Activated T-cell treated with anti-CD3 and anti-CD28 coated beads for 1 hour (primary cell): ENCODE data around the gene DCP2.

Experiments used
- DNase-seq: peaks from one replicate; pipeline ENCODE4 v3.0.0-alpha.2; 2020; ENCODE audit warnings: low read depth

Gene DCP2

DNA sequence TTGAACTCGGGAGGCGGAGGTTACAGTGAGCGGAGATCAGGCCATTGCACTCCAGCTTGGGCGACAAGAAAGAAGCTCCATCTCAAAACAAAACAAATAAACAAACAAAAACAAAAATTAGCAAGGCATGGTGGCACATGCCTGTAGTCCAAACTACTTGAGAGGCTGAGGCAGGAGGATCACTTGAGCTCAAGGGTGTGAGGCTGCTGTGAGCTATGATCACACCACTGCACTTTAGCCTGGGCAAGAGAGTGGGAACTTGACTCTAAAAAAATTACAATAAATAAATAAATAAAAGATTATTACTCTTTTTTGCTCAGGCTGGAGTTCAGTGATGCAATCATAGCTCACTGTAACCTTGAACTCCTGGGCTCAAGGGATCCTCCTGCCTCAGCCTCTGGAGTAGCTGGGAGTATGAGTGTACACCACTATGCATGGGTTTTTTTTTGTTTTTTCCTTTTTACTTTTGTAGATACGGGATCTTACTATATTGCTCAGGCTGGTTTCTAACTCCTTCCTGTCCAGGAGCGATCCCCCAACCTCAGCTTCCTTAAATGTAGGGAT, 9.0 kb upstream of the DCP2 start:
- DNase-seq, result no peak

DNA sequence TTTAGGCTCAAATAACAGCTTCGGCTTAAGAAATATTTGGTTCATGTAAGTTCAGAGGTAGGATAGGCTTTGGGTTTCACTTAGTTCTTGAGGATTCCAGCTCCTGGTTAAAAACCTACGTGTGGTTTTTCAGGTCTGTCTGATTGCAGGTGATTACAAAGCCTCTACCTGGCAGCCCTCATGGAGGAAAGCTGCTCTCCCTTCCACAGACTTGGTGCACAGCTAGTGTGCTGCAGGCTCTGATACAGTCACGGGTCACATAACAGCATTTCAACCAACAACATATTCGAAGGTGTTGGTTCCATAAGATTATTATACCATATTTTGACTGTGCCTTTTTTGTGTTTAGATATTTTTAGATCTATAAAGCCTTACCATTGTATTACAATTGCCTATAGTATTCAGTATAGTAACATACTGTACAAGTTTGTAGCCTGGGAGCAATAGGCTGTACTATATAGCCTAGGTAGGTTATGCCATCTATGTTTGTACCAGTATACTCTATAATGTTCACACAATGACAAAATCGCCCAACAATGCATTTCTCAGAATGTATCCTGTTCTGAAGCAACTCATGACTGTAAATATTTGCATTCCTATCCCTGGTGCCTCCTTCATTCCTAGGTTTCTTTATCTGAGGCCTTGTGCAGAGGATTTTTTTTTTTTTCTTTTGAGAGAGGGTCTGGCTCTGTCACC, 8.0 kb upstream of the DCP2 start:
- DNase-seq, result no peak

DNA sequence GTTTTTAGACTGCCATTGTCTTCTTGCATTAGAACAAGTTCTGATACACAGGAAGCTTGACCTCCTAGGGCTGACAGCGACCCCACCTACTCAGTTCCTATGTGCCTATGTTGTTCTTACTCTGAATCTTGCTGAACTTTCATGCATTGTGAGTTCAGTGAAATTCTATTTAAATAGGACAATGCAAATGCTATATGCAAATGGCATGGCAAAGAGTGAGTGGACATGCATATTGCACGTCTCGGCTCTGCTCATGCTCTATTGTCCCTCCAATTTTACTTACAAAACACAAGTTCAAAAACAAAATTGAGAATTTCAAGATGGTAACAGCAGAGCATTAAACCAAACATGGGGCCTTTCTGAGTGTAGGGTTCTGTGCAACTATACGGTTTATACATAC, 5.3 kb upstream of the DCP2 start:
- no peak for DNase-seq

DNA sequence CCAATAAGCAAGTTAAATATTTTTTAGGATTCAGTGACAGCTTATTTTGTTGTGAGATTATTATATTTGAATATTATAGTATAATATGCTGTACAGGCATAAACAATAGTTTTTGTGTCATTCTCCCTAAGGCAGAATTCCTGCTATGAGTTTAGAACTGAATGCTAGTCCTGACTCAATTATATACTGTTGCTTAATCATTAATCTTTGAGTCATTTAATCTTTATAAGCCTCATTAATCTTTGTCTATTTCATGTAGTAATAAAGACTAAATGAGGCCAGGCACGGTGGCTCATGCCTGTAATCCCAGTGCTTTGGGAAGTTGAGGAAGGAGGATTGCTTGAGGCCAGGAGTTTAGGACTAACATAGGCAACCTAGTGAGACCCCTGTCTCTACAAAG, 3.6 kb upstream of the DCP2 start:
- DNase-seq, result no peak

DNA sequence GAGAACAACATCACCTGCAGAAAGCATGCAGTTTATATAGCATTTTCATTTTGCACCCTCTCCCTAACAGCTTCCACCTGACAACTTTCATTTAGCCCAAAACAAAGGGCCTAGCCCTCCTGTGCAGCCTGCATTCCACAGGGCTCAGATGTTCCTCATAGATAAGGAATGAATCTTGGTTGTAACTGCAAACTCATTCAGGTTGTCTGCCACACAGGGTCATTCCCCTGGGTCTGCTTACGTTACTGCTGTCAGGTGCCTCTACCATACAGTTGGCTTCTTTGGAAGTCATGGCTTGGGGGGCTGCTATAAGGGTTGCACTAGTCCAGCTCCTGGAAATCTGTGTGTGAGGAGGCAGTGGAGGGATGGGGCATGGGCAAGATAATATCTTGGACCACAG, 2.7 kb upstream of the DCP2 start:
- DNase-seq, result no peak

DNA sequence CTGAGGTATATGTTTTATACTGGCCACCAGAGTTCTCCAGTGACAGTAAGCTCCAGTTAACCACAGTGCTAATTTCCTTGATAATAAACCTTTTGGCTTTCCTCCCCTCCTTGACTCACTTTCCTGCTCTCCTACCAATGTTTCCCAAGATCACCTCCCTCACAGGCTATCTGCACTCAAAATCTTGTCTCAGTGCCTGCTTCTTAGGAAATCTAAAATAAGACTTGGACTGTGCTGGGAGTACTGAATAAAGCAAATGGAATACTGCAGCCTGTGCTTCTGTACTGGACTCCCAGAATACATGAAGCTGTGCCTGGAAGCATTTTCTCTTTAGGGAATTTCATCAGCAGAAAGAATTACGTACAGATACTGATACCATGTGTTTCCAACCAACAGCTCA, 1.7 kb upstream of the DCP2 start:
- DNase-seq, result no peak

DNA sequence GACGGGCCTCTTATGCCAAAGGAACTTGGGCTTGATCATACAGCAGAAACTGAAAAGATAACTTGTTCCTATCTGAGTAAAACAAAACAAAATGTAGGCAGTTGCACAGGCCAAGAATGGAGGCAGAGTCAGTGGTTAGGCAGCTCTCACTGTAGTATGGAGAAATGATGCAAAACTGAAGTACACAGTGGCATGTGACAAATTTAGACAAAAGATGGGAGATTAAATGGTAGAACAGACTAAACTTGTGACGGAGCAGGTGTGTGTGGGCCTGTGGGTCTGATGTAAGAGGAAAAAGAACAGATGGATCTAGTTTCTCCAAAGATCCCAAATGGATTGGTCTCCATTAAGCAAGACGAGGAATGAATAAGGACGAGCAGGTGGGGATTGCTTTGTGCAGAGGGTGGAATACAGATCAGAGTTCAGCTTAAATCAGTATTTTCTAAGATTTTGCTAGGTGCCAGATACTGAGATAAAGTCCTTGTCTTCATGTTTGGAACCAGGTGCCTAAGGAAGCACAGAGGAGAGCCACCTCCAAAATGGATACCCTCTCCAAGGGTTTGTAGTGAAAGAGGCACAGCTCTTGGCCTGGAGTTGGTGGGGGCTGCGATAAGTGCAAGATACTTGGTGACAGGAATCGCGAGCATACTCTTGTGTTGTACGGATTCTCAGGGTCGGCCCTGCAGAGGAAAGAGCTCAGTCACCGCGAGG, 722 bp upstream of the DCP2 start:
- no peak for DNase-seq

DNA sequence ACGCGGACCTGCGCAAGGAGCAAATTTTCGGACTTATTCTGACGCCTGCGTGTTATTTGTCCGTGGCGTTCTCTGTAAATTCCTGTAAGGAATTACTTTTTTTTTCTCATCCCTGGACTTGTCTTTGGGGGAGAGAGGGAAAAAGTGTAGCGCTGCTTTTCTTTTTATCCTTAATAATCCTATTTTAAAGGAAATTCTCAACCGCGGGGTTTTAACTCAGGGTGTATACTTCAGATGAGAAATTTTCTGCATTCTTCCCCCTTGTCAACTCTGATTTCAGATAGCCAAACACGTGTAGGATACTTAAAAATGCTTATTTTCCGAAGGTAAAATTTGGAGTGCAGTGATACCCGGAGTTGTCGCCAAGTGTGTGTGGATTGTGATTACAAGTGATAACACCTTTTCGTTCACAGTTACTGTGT, 853 bp downstream of the DCP2 start:
- DNase-seq, result no peak

DNA sequence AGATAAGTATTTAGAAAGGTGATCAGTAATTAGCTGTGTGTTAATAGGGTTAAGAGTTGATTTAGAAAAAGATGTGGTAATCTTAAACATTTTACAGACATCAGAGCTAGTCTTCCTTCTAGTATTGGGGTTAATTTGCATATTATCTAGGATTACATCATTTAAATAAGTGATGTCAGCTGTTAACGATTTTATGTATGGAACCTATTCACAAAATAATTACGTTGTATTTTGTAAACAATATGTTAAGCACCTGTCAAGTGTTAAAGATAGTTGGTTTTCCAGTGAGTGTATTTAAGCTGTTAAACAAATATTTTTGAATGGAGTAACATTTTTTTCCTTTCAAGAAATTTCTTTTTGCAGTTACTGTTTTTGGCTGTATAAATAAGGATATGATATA, 2.2 kb downstream of the DCP2 start:
- DNase-seq, result no peak

DNA sequence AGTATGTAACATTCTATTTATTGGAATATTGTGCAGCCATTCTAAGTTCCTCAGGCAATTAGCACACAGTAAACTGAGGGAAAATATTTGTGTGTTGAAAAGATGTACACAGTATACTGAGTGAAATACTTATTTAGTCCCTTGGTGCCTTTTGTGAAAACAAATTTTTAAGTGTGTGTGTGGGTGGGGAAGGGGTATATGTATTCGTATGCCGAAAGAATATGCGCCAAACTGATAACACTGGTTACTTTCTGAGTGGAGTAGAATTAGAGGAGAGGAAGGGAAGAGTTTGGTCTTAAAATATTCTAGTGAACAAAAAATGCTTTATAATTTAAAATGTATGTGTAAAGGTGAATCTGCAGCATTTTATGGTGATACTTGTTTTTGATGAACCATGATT, 3.1 kb downstream of the DCP2 start:
- DNase-seq, result no peak

DNA sequence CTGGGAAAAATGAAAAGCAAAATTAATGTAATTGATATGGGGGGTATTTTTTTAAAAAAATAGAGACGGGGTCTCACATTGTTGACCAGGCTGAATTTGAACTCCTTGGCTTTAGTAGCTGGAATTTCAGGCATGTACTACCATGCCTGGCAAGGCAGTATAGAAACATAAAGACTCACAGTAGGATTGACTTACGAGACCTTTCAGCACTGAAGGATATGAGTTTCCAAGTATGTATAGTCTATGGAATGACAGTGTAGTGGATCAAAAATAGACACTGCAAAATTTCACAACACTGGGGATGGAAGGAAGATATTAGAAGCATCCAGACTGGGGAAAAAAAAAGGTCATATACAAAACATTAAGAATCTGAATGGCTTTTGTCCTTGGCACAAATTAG, 6.8 kb downstream of the DCP2 start:
- no peak for DNase-seq

DNA sequence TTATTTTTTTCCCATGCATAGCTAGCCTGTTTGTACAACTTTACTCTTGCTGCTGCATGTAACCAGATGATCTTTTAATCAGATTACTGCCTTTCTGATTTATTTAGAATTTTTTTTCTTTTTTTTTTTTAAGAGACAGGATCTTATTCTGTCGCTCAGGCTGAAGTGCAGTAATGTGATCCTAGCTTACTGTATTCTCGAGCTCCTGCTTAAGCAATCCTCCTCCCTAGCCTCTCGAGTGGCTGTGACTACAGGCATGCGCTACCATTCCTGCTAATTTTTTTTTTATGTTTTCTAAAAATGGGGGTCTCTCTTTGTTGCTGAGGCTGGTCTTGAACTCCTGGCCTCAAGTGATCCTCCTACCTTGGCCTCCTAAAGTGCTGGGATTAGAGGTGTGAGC, 9.6 kb downstream of the DCP2 start:
- no peak for DNase-seq

DNA sequence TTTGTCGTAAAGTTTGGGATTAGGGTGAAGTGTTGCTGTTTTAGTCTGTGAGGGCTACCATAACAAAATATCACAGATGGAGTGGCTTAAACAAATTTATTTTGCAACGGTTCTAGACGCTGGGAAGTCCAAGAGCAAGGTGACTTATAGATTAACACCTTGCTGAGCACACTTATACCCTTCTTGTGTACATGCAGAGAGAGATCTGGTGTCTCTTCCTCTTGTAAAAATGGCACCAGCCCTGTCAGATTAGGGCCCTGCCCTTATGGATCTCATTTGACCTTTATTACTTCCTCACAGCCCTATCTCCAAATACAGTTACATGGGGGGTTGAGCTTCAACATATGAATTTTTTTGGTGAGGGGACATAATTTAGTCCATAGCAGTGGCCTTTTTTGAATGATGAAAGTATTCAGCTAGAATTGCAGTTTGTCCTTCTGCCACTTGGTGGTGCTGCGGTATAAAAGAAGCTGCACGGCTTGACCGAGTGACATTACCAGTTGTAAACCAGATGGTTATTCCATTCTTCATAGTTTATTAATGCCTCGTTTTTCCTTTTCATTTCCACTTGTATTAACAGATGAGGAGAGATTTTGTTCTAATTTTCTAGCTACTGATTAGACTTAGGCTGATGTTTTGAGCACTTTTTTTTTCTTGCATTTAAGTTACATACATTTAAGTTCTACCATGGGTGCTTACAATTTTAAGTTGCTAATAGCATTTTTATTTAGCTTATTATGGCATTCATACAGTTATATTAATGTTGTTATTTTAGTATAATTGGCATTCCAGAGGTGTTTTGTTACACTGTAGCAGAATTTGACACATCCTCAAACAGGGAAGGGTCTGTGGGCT, 19.4 kb downstream of the DCP2 start:
- peak; percentile 79 for DNase-seq

DNA sequence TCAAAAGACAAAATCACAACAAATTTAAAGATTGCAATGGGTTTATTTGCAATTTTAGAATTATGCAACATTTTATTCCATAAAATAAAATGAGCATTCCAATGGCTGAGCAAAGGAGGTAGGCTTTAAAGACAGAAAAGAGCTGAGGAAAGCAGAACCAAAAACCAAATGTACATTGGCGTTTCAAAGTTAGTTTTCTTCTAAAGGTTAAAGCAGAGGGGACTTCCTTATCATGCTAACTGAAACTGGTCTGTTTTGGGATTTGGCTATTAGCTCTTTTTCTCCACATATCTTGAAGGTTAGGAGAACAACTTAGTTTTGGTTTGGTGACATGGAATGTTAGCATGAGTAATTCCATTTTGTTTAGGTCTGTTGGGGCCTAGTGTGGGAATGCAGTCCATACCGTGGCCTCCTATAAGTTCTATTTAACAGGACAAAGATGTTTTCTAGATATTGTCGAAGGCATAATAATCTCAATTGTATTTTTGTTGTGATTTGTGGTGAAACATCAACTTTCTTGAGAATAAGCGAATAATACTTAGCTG, 20.3 kb downstream of the DCP2 start:
- no peak for DNase-seq

DNA sequence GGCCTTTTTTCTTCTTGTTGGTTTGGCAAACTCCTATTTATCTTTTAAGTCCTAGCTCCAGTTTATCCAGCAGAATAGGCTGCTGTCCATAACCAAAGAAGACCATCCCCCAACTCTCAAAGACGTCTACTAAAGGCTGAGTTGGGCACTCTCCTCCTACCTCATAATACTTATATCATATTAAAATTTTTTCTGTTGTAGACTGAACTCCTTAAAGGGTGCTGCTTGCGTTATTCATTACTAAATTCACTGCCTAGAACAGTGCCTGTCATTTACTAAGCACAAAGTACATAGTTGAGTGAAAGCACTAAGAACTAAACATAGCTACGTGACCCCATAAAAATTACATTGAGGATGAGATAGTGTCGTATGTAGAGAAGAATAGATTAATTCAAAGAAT, 21.7 kb downstream of the DCP2 start:
- no peak for DNase-seq

DNA sequence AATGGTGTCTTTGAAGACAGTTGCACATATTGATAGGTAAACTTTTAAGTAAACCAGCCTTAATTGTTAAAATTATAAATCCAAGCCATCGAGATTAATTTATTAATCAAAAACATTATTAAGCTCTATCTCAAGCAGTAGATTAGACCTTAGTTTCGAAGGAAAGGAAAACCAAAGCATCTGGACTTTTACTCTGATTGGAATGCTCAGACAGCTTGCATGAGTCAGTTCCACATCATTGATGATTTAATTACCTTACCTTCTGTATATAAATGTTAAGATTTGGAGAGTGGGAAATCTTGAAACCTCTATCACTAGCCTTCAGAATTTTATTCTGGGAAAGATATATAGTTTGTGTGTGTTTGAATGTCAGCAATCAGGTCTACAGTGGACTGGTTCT, 23.9 kb downstream of the DCP2 start:
- no peak for DNase-seq

DNA sequence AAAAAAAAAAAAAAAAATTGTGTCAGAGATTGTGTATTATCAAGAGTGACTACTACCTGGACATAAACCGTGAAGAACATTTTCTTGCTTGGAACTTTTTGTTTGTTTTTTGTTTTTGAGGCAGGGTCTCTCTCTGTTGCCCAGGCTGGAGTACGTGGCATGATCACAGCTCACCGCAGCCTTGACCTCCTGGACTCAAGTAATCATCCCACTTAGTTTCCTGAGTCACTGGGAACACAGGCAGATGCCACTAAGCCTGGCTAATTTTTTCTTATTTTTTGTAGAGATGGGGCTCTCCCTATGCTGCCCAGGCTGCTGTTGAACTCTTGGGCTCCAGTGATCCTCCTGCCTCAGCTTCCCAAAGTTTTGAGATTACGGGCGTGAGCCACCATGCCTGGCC, 25.8 kb downstream of the DCP2 start:
- no peak for DNase-seq

DNA sequence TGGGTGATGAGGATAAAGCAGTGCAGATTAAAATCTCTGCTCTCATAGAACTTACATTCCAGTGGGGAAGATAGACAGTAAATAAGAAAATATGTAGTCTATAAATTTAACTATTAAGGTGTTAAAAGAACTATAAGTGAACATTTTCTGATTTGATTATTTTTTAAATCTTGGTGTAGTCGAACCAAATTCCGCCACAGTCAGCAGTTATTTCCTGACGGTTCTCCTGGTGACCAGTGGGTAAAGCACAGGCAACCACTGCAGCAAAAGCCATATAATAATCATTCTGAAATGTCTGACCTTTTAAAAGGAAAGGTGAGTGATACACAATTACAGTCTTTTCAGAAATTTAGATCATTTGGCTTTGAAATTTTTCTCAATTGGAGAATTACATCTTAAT, 27.2 kb downstream of the DCP2 start:
- DNase-seq, result no peak

DNA sequence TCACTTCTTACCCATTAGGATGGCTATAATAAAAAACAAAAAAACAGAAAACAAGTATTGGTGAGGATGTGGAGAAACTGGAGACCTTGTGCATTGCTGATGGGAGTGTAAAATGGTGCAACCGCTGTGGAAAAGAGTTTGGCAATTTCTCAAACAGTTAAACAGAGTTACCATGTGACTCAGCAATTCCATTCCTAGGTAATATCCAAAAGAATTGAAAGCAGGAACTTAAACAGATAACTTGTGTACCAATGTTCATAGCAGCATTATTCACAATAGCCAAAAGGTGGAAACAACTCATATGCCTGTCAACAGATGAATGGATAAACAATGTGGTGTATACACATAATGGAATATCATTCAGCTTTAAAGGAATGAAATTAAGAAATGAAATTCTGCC, 28.9 kb downstream of the DCP2 start:
- no peak for DNase-seq

DNA sequence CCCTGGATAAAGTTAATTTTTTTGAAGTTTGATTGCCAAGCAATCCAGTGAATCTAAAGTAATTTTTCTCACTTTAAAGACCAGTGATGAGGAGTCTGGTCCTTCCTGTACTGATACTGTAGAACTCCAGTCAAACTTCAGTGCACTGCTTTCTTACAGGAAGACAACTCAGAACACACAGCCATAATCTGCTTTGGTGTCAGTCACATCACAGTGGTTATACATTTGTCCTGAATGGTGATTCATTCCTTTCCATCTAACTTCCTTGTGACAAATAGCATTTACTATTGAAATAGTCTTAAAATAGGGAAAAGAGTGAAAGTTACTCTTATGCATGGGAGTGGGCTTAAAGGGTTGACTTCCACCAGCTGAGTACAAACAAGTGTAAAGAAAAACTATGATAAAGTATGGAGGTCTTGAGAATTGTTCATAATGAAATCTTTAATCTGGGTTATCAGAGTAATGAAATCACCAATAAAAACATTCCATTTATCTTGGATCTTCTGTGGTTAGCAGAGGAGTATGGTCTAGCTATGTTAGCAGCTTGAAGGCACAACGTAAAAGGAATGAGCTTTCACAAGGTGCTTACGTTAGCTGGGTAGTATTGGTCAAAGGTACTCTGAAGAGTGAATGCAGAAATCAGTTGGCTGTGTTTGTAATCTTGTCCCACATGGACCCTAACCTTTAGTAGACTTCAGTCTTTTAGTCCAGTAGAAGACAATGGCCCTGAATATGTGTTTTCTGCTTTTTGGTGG, 41.5 kb downstream of the DCP2 start:
- no peak for DNase-seq

DNA sequence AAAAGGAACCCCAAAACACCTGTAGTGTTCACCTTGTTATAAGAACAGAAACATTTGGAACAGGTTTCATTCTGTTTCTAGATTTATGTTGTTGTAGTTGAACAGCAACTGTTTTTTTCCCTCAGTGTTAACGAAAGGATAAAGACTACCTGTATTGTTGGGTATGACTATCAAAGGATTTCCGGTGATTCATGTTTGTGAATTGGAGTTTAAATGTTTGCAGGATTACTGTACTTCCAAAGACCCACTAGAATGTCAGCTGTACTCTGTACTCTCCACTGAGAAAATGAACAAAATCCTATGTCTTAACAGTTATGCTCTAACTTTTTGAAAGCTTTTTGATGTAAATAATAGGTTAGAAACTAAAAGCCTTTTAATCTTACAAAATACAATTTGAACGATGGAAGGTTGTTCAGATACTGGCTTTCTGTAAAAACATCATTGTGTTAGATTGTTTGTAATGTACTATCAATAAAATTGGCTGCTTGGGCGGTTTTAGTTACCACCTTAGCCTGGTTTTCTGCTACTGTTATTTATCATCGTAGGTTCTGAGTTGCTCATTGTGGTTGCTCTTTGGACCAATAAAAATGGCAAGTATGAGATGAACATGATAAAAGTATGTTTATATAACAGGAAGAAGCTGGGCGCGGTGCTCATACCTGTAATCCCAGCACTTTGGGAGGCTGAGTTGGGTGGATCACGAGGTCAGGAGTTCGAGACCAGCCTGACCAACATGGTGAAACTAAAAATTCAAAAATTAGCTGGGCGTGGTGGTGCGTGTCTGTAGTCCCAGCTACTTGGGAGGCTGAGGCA, 44.1 kb downstream of the DCP2 start:
- DNase-seq, result no peak
